Gastrocnemius medialis (tissue), 4 donors: Measurements from ENCODE around the gene MST1R.

Experiments
- CTCF ChIP-seq, 5 experiments: fragments of 450-650 bp in 3 of 5; fragments of 200-600 bp in 2 of 5; sonication (generic) in 2 of 5; IDR thresholded peaks in 4 of 5; conservative IDR thresholded peaks in 1 of 5; 1 replicate in 4 of 5; 2 replicates in 1 of 5; pipeline ENCODE4 v1.5.1; 2016 to 2019; ENCODE audit warnings: antibody characterized with exemption in 5 of 5, mild to moderate bottlenecking in 3 of 5, moderate library complexity in 3 of 5
- POLR2A ChIP-seq, 2 donors: fragments of 450-650 bp; IDR thresholded peaks; one replicate each; pipeline ENCODE4 v1.6.1; 2017; ENCODE audit warnings: antibody characterized with exemption in 2 of 2, mild to moderate bottlenecking in 2 of 2, moderate library complexity in 2 of 2

- TF ChIP-seq CTCF (IDR thresholded peaks at IDR 0.05 in 4 of 5, conservative IDR thresholded peaks at IDR 0.05 in 1 of 5) = no peak
- TF ChIP-seq POLR2A (IDR thresholded peaks at IDR 0.05) = no peak
Observed at GRCh38 chr3:49911611-49912010, 7.9 kb upstream of the MST1R start.
